Neural progenitor cell (in vitro differentiated cells): Measurements from ENCODE around the gene ANO10. TPM values are rescaled to one million over a fixed set of nuclear protein-coding genes. Genes with fewer than 3 reads are reported as not detected.

Experiments used
- DNase-seq: peaks from one replicate; pipeline ENCODE4 v3.0.0-alpha.2; 2016; ENCODE audit warnings: low spot score
- H2AFZ ChIP-seq: fragments of 200-600 bp; sonication (generic); replicated peaks from 2 replicates; pipeline ENCODE4 v1.6.1; 2016; ENCODE audit warnings: antibody characterized with exemption
- H3F3A ChIP-seq: fragments of 200-600 bp; sonication (generic); 2 replicates; pipeline ENCODE4 v1.6.1; 2016; ENCODE audit warnings: antibody characterized with exemption, low read depth
- H3K27ac ChIP-seq: fragments of 200-600 bp; sonication (generic); 2 replicates; pipeline ENCODE4 v1.5.1; 2016; ENCODE audit warnings: mild to moderate bottlenecking
- H3K27me3 ChIP-seq: fragments of 200-600 bp; sonication (generic); 2 replicates; pipeline ENCODE4 v1.6.1; 2016; ENCODE audit warnings: mild to moderate bottlenecking, moderate library complexity
- H3K36me3 ChIP-seq: fragments of 200-600 bp; sonication (generic); 2 replicates; pipeline ENCODE4 v1.5.1; 2016
- H3K4me1 ChIP-seq: fragments of 200-600 bp; sonication (generic); 2 replicates; pipeline ENCODE4 v1.6.1; 2016; ENCODE audit warnings: mixed run types
- H3K4me2 ChIP-seq: fragments of 200-600 bp; sonication (generic); 2 replicates; pipeline ENCODE4 v1.6.1; 2016
- H3K4me3 ChIP-seq: fragments of 200-600 bp; sonication (generic); 2 replicates; pipeline ENCODE4 v1.5.1; 2016
- H3K79me2 ChIP-seq: fragments of 200-600 bp; sonication (generic); 2 replicates; pipeline ENCODE4 v1.6.1; 2016; ENCODE audit warnings: low read depth
- H3K9ac ChIP-seq: fragments of 200-600 bp; sonication (generic); 2 replicates; pipeline ENCODE4 v1.6.1; 2016
- H3K9me3 ChIP-seq: fragments of 200-600 bp; sonication (generic); 2 replicates; pipeline ENCODE4 v1.5.1; 2016; ENCODE audit warnings: low read depth
- H4K20me1 ChIP-seq: fragments of 200-600 bp; sonication (generic); 2 replicates; pipeline ENCODE4 v1.6.1; 2016; ENCODE audit warnings: low read depth
- H3K27ac Mint-ChIP-seq: 3 replicates; pipeline ENCODE4 v1.8.0; 2021; ENCODE audit warnings: mixed read lengths
- H3K27me3 Mint-ChIP-seq: 2 replicates; pipeline ENCODE4 v1.8.0; 2022; ENCODE audit warnings: low read depth, mild to moderate bottlenecking, inconsistent platforms, moderate library complexity, mixed read lengths; ENCODE audit not compliant: insufficient read depth
- H3K36me3 Mint-ChIP-seq: 3 replicates; pipeline ENCODE4 v1.8.0; 2021; ENCODE audit warnings: mixed read lengths
- H3K4me1 Mint-ChIP-seq: 3 replicates; pipeline ENCODE4 v1.8.0; 2021; ENCODE audit warnings: mixed read lengths
- H3K4me3 Mint-ChIP-seq: 3 replicates; pipeline ENCODE4 v1.8.0; 2021; ENCODE audit warnings: mild to moderate bottlenecking, moderate library complexity, mixed read lengths
- H3K9me3 Mint-ChIP-seq: 3 replicates; pipeline ENCODE4 v1.8.0; 2020; ENCODE audit warnings: mixed read lengths
- CTCF ChIP-seq: fragments of 200-600 bp; sonication (generic); IDR thresholded peaks from 2 replicates; pipeline ENCODE4 v1.5.1; 2017; ENCODE audit warnings: antibody characterized with exemption, mild to moderate bottlenecking
- EZH2 ChIP-seq: fragments of 200-600 bp; sonication (generic); IDR thresholded peaks from 2 replicates; pipeline ENCODE4 v1.6.1; 2017; ENCODE audit warnings: antibody characterized with exemption, mild to moderate bottlenecking, moderate library complexity
- EZH2phosphoT487 ChIP-seq: fragments of 200-600 bp; sonication (generic); IDR thresholded peaks from 2 replicates; pipeline ENCODE4 v1.6.1; 2017; ENCODE audit warnings: antibody characterized with exemption
- total RNA-seq: library from RNA; depleted of rRNA; stranded (reverse); fragments of >200 nt; gene quantifications from 2 replicates; pipeline ENCODE4 v1.2.3, GENCODE V29; 2015; ENCODE audit warnings: low replicate concordance

ANO10 gene
- total RNA-seq, 1 donor from 2014 or later: 44.4 TPM

GRCh38 chr3:43515208-43515917, 106.4 kb downstream of the ANO10 start:
- no peaks in the 10 kb centered on the region for H3K79me2 ChIP-seq
- H3K27ac ChIP-seq: no peak overlapping the region
- H3K9me3 ChIP-seq: no peaks in the 10 kb centered on the region
- no peaks in the 10 kb centered on the region for H3K36me3 ChIP-seq
- H3K9ac ChIP-seq: no peak overlapping the region
- peaks cover 17% of the 10 kb centered on the region for H3K36me3 Mint-ChIP-seq
- H3K4me3 Mint-ChIP-seq: no peak overlapping the region
- H2AFZ ChIP-seq: no peak overlapping the region
- no peaks in the 10 kb centered on the region for H3K4me1 Mint-ChIP-seq
- H3K9me3 Mint-ChIP-seq: peaks cover 13% of the 10 kb centered on the region
- TF ChIP-seq EZH2phosphoT487: no peak
- no peak for TF ChIP-seq EZH2
- no peak for TF ChIP-seq CTCF
- H3F3A ChIP-seq: no peaks in the 10 kb centered on the region
- no peaks in the 10 kb centered on the region for H3K27me3 ChIP-seq
- H3K27me3 Mint-ChIP-seq: no peaks in the 10 kb centered on the region
- no peak overlapping the region for H3K4me2 ChIP-seq
- H3K4me3 ChIP-seq: no peak overlapping the region
- peaks cover 7% of the 10 kb centered on the region for H3K4me1 ChIP-seq
- H3K27ac Mint-ChIP-seq: no peak overlapping the region
- DNase-seq: no peak
- no peaks in the 10 kb centered on the region for H4K20me1 ChIP-seq

- Histone ChIP-seq H4K20me1 (no peaks in the 10 kb centered on the region), H3K9ac (no peak overlapping the region), H3F3A (no peaks in the 10 kb centered on the region), H3K4me2 (no peak overlapping the region), H3K79me2 (no peaks in the 10 kb centered on the region), H3K4me1 (peaks cover 7% of the 10 kb centered on the region), H3K9me3 (no peaks in the 10 kb centered on the region), H3K27ac (no peak overlapping the region), H3K27me3 (no peaks in the 10 kb centered on the region), H3K4me3 (no peak overlapping the region), H3K36me3 (no peaks in the 10 kb centered on the region), H2AFZ (no peak overlapping the region)
- TF ChIP-seq EZH2: no peak
- TF ChIP-seq EZH2phosphoT487: no peak
- TF ChIP-seq CTCF: no peak
- Mint-ChIP-seq H3K4me3 (no peak overlapping the region), H3K27me3 (no peaks in the 10 kb centered on the region), H3K36me3 (peaks cover 1% of the 10 kb centered on the region), H3K27ac (no peak overlapping the region), H3K4me1 (no peaks in the 10 kb centered on the region), H3K9me3 (no peaks in the 10 kb centered on the region)
- DNase-seq: no peak
Observed at GRCh38 chr3:43512754-43513404, 108.9 kb downstream of the ANO10 start.

GRCh38 chr3:43506644-43507043, 115.2 kb downstream of the ANO10 start:
- Mint-ChIP-seq H3K9me3 (no peaks in the 10 kb centered on the region), H3K4me3 (no peak overlapping the region), H3K27ac (no peak overlapping the region), H3K36me3 (no peaks in the 10 kb centered on the region), H3K4me1 (no peaks in the 10 kb centered on the region), H3K27me3 (no peaks in the 10 kb centered on the region)
- Histone ChIP-seq H3K4me3 (no peak overlapping the region), H4K20me1 (no peaks in the 10 kb centered on the region), H3K4me1 (peaks cover 3% of the 10 kb centered on the region), H3K36me3 (no peaks in the 10 kb centered on the region), H3K79me2 (no peaks in the 10 kb centered on the region), H3F3A (no peaks in the 10 kb centered on the region), H3K4me2 (no peak overlapping the region), H2AFZ (no peak overlapping the region), H3K27ac (no peak overlapping the region), H3K9ac (no peak overlapping the region), H3K27me3 (no peaks in the 10 kb centered on the region), H3K9me3 (no peaks in the 10 kb centered on the region)
- DNase-seq: no peak
- TF ChIP-seq EZH2phosphoT487 (no peak), EZH2 (no peak), CTCF (no peak)
